WTC11 (cell line): Measurements from ENCODE around the gene RARA. TPM values are rescaled to one million over a fixed set of nuclear protein-coding genes. Genes with fewer than 3 reads are reported as not detected.
"Not testable (repeated sequence)": the region's sequence is repeated elsewhere in the genome, so short reads cannot be mapped to it uniquely, and the experiment has no call there.

ENCODE experiments used
- ATAC-seq: fragments of 200-7000 bp; cut with Tn5 transposase; 2 replicates; pipeline ENCODE4 v1.10.0; 2021; ENCODE audit warnings: mild to moderate bottlenecking, moderate library complexity
- CTCF ChIA-PET: fragments of 300-600 bp; sonication (Branson Sonifier 250); formaldehyde crosslinking; loops from one replicate; lab custom pipeline; 2021; ENCODE audit warnings: antibody characterized with exemption; lab: Charles Lee
- POLR2A ChIA-PET: fragments of 350-600 bp; sonication (Branson Sonifier 250); formaldehyde crosslinking; loops from one replicate; lab custom pipeline; 2021; ENCODE audit warnings: antibody characterized with exemption; lab: Charles Lee
- DNase-seq: peaks from one replicate; pipeline ENCODE4 v3.0.0; 2021; ENCODE audit warnings: low spot score
- H3K27ac Mint-ChIP-seq: 2 replicates; pipeline ENCODE4 v1.8.0; 2021; ENCODE audit warnings: mixed read lengths
- H3K27me3 Mint-ChIP-seq: 2 replicates; pipeline ENCODE4 v1.8.0; 2021; ENCODE audit warnings: low read depth, mild to moderate bottlenecking, moderate library complexity, mixed read lengths
- H3K36me3 Mint-ChIP-seq: 2 replicates; pipeline ENCODE4 v1.8.0; 2021; ENCODE audit warnings: mixed read lengths
- H3K4me1 Mint-ChIP-seq: 2 replicates; pipeline ENCODE4 v1.8.0; 2022; ENCODE audit warnings: mixed read lengths
- H3K4me3 Mint-ChIP-seq: 2 replicates; pipeline ENCODE4 v1.8.0; 2021; ENCODE audit warnings: mild to moderate bottlenecking, moderate library complexity, mixed read lengths
- H3K9me3 Mint-ChIP-seq: 2 replicates; pipeline ENCODE4 v1.8.0; 2021; ENCODE audit warnings: mixed read lengths
- ETV6 ChIP-seq: sonication (generic); formaldehyde crosslinking; IDR thresholded peaks from 2 replicates; pipeline ENCODE4 v1.8.1; 2022; ENCODE audit warnings: mild to moderate bottlenecking, missing genetic modification reagents
- SMAD3 ChIP-seq: sonication (generic); formaldehyde crosslinking; IDR thresholded peaks from 2 replicates; pipeline ENCODE4 v1.8.0; 2022; ENCODE audit warnings: missing genetic modification reagents, mild to moderate bottlenecking, borderline replicate concordance
- SOX15 ChIP-seq: fragments of 250-450 bp; sonication (Bioruptor Pico); IDR thresholded peaks from 2 replicates; pipeline ENCODE4 v1.9.0; 2021; ENCODE audit warnings: mild to moderate bottlenecking
- USF2 ChIP-seq: sonication (generic); formaldehyde crosslinking; IDR thresholded peaks from 2 replicates; pipeline ENCODE4 v1.8.1; 2023; ENCODE audit warnings: mild to moderate bottlenecking, missing genetic modification reagents, moderate library complexity
- total RNA-seq: library from RNA; stranded (reverse); gene quantifications from 3 replicates; pipeline ENCODE4 v1.2.3, GENCODE V29; 2021
- TF ChIP-seq, protein P1 (sequence below): sonication (generic); formaldehyde crosslinking; IDR thresholded peaks from 2 replicates; pipeline ENCODE4 v1.8.0; 2022; ENCODE audit warnings: missing genetic modification reagents
- TF ChIP-seq, protein P2 (sequence below): fragments of 200-600 bp; IDR thresholded peaks from 2 replicates; pipeline ENCODE4 v1.8.0; 2022; ENCODE audit warnings: antibody characterized with exemption
- TF ChIP-seq, protein P3 (sequence below): fragments of 250-450 bp; sonication (Bioruptor Pico); IDR thresholded peaks from 2 replicates; pipeline ENCODE4 v1.9.0; 2021; ENCODE audit warnings: mild to moderate bottlenecking

The RARA gene
- total RNA-seq, 1 experiment from 2014 or later = 20.7 TPM

GRCh38 chr17:40373324-40373723, 64.3 kb downstream of the RARA start:
- Mint-ChIP-seq H3K4me3 (no peak overlapping the region), H3K9me3 (peaks cover 19% of the 10 kb centered on the region)
- no peak for ATAC-seq
- TF ChIP-seq SOX15 (no peak), SMAD3 (CRISPR knock-in tag) (no peak)
- TF ChIP-seq, all 79 proteins: peak for 0
- no peaks in the 10 kb centered on the region for H3K27me3 Mint-ChIP-seq
- ChIA-PET CTCF (no interaction called here), POLR2A (no interaction called here)
- H3K4me1 Mint-ChIP-seq = peaks cover 8% of the 10 kb centered on the region
- no peak for DNase-seq
- 0 out of 2 replicates have a peak, but pooled peaks cover 2% of the 10 kb centered on the region for H3K36me3 Mint-ChIP-seq
- H3K27ac Mint-ChIP-seq = no peak overlapping the region

DNA sequence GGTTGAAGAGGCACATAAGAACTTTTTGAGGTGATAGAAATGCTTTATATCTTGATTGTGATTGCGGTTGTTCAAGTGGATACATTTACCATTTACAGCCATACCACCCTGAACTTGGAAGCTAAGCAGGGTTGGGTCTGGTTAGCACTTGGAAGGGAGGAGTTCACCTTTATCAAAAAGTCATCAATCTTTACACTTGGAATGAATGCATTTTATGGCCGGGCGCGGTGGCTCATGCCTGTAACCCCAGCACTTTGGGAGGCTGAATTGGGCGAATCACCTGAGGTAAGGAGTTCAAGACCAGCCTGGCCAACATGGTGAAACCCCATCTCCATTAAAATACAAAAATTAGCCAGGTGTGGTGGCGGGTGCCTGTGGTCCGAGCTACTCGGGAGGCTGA, 65.0 kb downstream of the RARA start:
- Mint-ChIP-seq H3K36me3 (0 out of 2 replicates have a peak, but pooled peaks cover 2% of the 10 kb centered on the region), H3K9me3 (peaks cover 19% of the 10 kb centered on the region), H3K4me1 (peaks cover 8% of the 10 kb centered on the region), H3K27me3 (no peaks in the 10 kb centered on the region), H3K27ac (no peak overlapping the region), H3K4me3 (no peak overlapping the region)
- POLR2A ChIA-PET = no interaction called here
- ATAC-seq = no peak
- CTCF ChIA-PET = interaction anchor here (1.1 to 2.1 kb wide), 3 partner anchors 8 to 186 kb away, joined by 4 to 10 read pairs (median 5); partner anchors contain the start of gene GJD3
- TF ChIP-seq, protein P1, sequence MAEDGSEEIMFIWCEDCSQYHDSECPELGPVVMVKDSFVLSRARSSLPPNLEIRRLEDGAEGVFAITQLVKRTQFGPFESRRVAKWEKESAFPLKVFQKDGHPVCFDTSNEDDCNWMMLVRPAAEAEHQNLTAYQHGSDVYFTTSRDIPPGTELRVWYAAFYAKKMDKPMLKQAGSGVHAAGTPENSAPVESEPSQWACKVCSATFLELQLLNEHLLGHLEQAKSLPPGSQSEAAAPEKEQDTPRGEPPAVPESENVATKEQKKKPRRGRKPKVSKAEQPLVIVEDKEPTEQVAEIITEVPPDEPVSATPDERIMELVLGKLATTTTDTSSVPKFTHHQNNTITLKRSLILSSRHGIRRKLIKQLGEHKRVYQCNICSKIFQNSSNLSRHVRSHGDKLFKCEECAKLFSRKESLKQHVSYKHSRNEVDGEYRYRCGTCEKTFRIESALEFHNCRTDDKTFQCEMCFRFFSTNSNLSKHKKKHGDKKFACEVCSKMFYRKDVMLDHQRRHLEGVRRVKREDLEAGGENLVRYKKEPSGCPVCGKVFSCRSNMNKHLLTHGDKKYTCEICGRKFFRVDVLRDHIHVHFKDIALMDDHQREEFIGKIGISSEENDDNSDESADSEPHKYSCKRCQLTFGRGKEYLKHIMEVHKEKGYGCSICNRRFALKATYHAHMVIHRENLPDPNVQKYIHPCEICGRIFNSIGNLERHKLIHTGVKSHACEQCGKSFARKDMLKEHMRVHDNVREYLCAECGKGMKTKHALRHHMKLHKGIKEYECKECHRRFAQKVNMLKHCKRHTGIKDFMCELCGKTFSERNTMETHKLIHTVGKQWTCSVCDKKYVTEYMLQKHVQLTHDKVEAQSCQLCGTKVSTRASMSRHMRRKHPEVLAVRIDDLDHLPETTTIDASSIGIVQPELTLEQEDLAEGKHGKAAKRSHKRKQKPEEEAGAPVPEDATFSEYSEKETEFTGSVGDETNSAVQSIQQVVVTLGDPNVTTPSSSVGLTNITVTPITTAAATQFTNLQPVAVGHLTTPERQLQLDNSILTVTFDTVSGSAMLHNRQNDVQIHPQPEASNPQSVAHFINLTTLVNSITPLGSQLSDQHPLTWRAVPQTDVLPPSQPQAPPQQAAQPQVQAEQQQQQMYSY (CRISPR knock-in tag) = no peak
- TF ChIP-seq ETV6 (CRISPR knock-in tag) (no peak), USF2 (no peak)
- TF ChIP-seq, protein P2, sequence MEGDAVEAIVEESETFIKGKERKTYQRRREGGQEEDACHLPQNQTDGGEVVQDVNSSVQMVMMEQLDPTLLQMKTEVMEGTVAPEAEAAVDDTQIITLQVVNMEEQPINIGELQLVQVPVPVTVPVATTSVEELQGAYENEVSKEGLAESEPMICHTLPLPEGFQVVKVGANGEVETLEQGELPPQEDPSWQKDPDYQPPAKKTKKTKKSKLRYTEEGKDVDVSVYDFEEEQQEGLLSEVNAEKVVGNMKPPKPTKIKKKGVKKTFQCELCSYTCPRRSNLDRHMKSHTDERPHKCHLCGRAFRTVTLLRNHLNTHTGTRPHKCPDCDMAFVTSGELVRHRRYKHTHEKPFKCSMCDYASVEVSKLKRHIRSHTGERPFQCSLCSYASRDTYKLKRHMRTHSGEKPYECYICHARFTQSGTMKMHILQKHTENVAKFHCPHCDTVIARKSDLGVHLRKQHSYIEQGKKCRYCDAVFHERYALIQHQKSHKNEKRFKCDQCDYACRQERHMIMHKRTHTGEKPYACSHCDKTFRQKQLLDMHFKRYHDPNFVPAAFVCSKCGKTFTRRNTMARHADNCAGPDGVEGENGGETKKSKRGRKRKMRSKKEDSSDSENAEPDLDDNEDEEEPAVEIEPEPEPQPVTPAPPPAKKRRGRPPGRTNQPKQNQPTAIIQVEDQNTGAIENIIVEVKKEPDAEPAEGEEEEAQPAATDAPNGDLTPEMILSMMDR = no peak
- DNase-seq = no peak

DNA sequence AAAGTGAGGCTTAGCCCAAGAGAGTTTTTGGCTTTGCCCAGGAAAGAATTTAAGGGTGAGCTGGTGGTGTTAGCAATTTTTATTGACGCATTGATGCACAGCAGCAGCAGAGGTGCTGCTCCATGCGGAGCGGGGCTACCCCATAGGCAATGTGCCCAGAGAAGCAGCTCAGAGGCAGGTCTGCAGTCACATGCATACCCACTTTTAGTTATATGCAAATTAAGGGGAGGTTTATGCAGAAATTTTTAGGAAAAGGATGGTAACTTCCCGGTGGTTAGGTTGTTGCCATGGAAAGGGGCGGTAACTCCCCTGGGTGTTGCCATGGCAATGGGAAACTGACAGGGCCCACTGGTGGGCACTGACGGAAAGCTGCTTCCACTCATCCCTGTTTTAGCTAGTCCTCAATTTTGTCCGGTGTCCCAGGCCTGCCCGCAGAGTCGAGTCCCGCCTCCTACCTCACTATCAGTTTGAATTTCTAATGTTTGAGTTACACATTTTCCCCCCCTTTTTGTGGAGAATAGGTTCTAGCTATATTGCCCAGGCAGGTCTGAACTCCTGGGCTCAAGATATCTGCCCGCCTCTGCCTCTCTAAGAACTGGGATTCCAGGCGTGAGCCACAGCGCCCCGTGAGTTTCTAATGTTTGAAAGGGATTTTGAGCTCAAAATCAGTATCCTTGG, 66.0 kb downstream of the RARA start:
- POLR2A ChIA-PET = no interaction called here
- H3K27me3 Mint-ChIP-seq = no peaks in the 10 kb centered on the region; the same call in 1 of the 2 replicates
- ATAC-seq (no peak; the same call in 1 of the 2 replicates), DNase-seq (no peak)
- H3K4me1 Mint-ChIP-seq = peaks cover 8% of the 10 kb centered on the region
- peak overlapping the region; percentile 30; the same call in 1 of the 2 replicates for H3K27ac Mint-ChIP-seq
- H3K4me3 Mint-ChIP-seq = no peak overlapping the region
- H3K9me3 Mint-ChIP-seq = peaks cover 19% of the 10 kb centered on the region
- TF ChIP-seq, protein P3, sequence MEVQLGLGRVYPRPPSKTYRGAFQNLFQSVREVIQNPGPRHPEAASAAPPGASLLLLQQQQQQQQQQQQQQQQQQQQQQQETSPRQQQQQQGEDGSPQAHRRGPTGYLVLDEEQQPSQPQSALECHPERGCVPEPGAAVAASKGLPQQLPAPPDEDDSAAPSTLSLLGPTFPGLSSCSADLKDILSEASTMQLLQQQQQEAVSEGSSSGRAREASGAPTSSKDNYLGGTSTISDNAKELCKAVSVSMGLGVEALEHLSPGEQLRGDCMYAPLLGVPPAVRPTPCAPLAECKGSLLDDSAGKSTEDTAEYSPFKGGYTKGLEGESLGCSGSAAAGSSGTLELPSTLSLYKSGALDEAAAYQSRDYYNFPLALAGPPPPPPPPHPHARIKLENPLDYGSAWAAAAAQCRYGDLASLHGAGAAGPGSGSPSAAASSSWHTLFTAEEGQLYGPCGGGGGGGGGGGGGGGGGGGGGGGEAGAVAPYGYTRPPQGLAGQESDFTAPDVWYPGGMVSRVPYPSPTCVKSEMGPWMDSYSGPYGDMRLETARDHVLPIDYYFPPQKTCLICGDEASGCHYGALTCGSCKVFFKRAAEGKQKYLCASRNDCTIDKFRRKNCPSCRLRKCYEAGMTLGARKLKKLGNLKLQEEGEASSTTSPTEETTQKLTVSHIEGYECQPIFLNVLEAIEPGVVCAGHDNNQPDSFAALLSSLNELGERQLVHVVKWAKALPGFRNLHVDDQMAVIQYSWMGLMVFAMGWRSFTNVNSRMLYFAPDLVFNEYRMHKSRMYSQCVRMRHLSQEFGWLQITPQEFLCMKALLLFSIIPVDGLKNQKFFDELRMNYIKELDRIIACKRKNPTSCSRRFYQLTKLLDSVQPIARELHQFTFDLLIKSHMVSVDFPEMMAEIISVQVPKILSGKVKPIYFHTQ (CRISPR knock-in tag) = no peak
- CTCF ChIA-PET = interaction anchor here (0.6 to 2.1 kb wide), 8 partner anchors 9 to 347 kb away, joined by 3 to 10 read pairs (median 4); partner anchors contain the start of gene GJD3
- H3K36me3 Mint-ChIP-seq = 0 out of 2 replicates have a peak, but pooled peaks cover 2% of the 10 kb centered on the region

DNA sequence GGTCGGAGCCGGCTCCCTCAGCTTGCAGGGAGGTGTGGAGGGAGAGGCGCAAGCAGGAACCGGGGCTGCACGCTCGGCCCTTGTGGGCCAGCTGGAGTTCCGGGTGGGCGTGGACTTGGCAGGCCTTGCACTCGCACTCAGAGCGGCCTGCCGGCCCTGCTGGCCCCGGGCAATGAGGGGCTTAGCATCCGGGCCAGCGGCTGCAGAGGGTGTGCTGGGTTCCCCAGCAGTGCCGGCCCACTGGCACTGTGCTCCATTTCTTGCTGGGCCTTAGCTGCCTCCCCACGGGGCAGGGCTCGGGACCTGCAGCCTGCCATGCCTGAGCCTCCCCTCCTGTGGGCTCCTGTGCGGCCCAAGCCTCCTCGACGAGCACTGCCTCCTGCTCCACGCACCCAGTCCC, 66.8 kb downstream of the RARA start:
- DNase-seq, H3K36me3 Mint-ChIP-seq, H3K27me3 Mint-ChIP-seq, H3K4me3 Mint-ChIP-seq, ATAC-seq, H3K27ac Mint-ChIP-seq, POLR2A ChIA-PET, H3K4me1 Mint-ChIP-seq: not testable (repeated sequence)
- CTCF ChIA-PET = interaction anchor here (0.6 to 2.1 kb wide), 7 partner anchors 10 to 184 kb away, joined by 3 to 10 read pairs (median 4); partner anchors contain the start of gene GJD3
- H3K9me3 Mint-ChIP-seq = peaks cover 19% of the 10 kb centered on the region
